Measurements from ENCODE around the gene INTS1.

Gene INTS1

GRCh38 chr7:1426474-1426873, 77.7 kb downstream of the INTS1 start:
- H3K4me1 ChIP-seq = peaks cover 6% of the 10 kb centered on the region
- H3K27me3 ChIP-seq = peaks cover 38% of the 10 kb centered on the region

GRCh38 chr7:1425292-1426136, 78.7 kb downstream of the INTS1 start:
- no peak for DNase-seq
- H3K4me3 ChIP-seq (ENCODE audit: low read depth, low read length) = no peak overlapping the region
- H3K9me3 ChIP-seq = no peaks in the 10 kb centered on the region
- peaks cover 38% of the 10 kb centered on the region for H3K27me3 ChIP-seq
- TF ChIP-seq CTCF (IDR thresholded peaks at IDR 0.05; ENCODE audit: low read depth, low read length) = no peak
- H3K4me1 ChIP-seq = peaks cover 6% of the 10 kb centered on the region
- H3K36me3 ChIP-seq = no peaks in the 10 kb centered on the region

More at GRCh38 chr7:1426474-1426873, 77.7 kb downstream of the INTS1 start:
- Histone ChIP-seq H3K9me3 (no peaks in the 10 kb centered on the region), H3K4me3 (ENCODE audit: low read depth, low read length) (no peak overlapping the region), H3K36me3 (no peaks in the 10 kb centered on the region)
- TF ChIP-seq CTCF (IDR thresholded peaks at IDR 0.05; ENCODE audit: low read depth, low read length) = no peak
- DNase-seq = no peak

- TF ChIP-seq CTCF (IDR thresholded peaks at IDR 0.05; ENCODE audit: low read depth, low read length) = no peak
- H3K4me1 ChIP-seq = peaks cover 6% of the 10 kb centered on the region
- no peak overlapping the region for H3K4me3 ChIP-seq (ENCODE audit: low read depth, low read length)
- DNase-seq = no peak
- H3K36me3 ChIP-seq = no peaks in the 10 kb centered on the region
- H3K27me3 ChIP-seq = peaks cover 30% of the 10 kb centered on the region
- no peaks in the 10 kb centered on the region for H3K9me3 ChIP-seq
Measured at GRCh38 chr7:1424041-1424440, 80.1 kb downstream of the INTS1 start.

- DNase-seq = no peak
- TF ChIP-seq CTCF (IDR thresholded peaks at IDR 0.05; ENCODE audit: low read depth, low read length) = no peak
- Histone ChIP-seq H3K4me1 (peaks cover 6% of the 10 kb centered on the region), H3K36me3 (no peaks in the 10 kb centered on the region), H3K9me3 (no peaks in the 10 kb centered on the region), H3K27me3 (peaks cover 23% of the 10 kb centered on the region), H3K4me3 (ENCODE audit: low read depth, low read length) (no peak overlapping the region)
Measured at GRCh38 chr7:1423264-1423811, 80.9 kb downstream of the INTS1 start.

GRCh38 chr7:1422512-1423263, 81.5 kb downstream of the INTS1 start:
- peak; percentile 69 for DNase-seq
- Histone ChIP-seq H3K9me3 (no peaks in the 10 kb centered on the region), H3K4me1 (peaks cover 6% of the 10 kb centered on the region), H3K36me3 (no peaks in the 10 kb centered on the region), H3K27me3 (peaks cover 27% of the 10 kb centered on the region), H3K4me3 (ENCODE audit: low read depth, low read length) (no peak overlapping the region)
- no peak for TF ChIP-seq CTCF (IDR thresholded peaks at IDR 0.05; ENCODE audit: low read depth, low read length)
